Measurements from ENCODE around the gene USP10. TPM values are rescaled to one million over a fixed set of nuclear protein-coding genes. Genes with fewer than 3 reads are reported as not detected.

USP10 gene
- polyA plus RNA-seq, 12 donors: 58.0 to 89.7 (median 65.2) TPM; not detected in 1

- peak; percentile 76 for DNase-seq
These were observed 95.7 kb downstream of the USP10 start for GRCh38 chr16:84795329-84796053.

- DNase-seq: no peak
These were observed 100.6 kb downstream of the USP10 start for GRCh38 chr16:84800158-84800978.

- DNase-seq: no peak
These were observed 103.3 kb downstream of the USP10 start for GRCh38 chr16:84803146-84803545.

- no peak for DNase-seq
These were observed 104.5 kb downstream of the USP10 start for GRCh38 chr16:84804326-84804725.

- no peak for DNase-seq
These were observed 106.6 kb downstream of the USP10 start for GRCh38 chr16:84806256-84806889.

- DNase-seq: no peak
These were observed 107.1 kb downstream of the USP10 start for GRCh38 chr16:84806890-84807258.

GRCh38 chr16:84807776-84808175 lies 108.0 kb downstream of the USP10 start:
- no peak for DNase-seq

GRCh38 chr16:84808826-84809225 lies 109.0 kb downstream of the USP10 start:
- DNase-seq: no peak

GRCh38 chr16:84810518-84811273 lies 110.9 kb downstream of the USP10 start:
- no peak for DNase-seq

- DNase-seq: no peak
These were observed 111.7 kb downstream of the USP10 start for GRCh38 chr16:84811529-84811928.

- DNase-seq: no peak
These were observed 113.5 kb downstream of the USP10 start for GRCh38 chr16:84813141-84813934.

- peak; percentile 53 for DNase-seq
These were observed 115.7 kb downstream of the USP10 start for GRCh38 chr16:84815462-84815861.

GRCh38 chr16:84816023-84816422 lies 116.2 kb downstream of the USP10 start:
- DNase-seq: no peak

GRCh38 chr16:84816485-84816884 lies 116.7 kb downstream of the USP10 start:
- DNase-seq: no peak

- DNase-seq: no peak
These were observed 117.4 kb downstream of the USP10 start for GRCh38 chr16:84817206-84817605.

GRCh38 chr16:84817613-84818012 lies 117.8 kb downstream of the USP10 start:
- no peak for DNase-seq

GRCh38 chr16:84818133-84818532 lies 118.3 kb downstream of the USP10 start:
- DNase-seq: no peak

- no peak for DNase-seq
These were observed 119.3 kb downstream of the USP10 start for GRCh38 chr16:84818989-84819643.

GRCh38 chr16:84819644-84820304 lies 120.0 kb downstream of the USP10 start, which contains the start of gene CRISPLD2:
Gene CRISPLD2, plus strand, starts transcription at chr16:84819985. Its CDS starts 18,511 bp downstream, at chr16:84838496.
- peak; percentile 80 for DNase-seq

- DNase-seq: no peak
These were observed 120.5 kb downstream of the USP10 start for GRCh38 chr16:84820305-84820684.

Data from muscle of arm (tissue), 12 donors.